IPS-18c (cell line): ENCODE data around the gene VSIG8.

Experiments used
- H3K4me3 ChIP-seq: 2 replicates; pipeline ENCODE4 v1.7.0; 2013; ENCODE audit warnings: low read depth, mild to moderate bottlenecking, low read length, moderate library complexity; ENCODE audit not compliant: insufficient read depth
- H3K9me3 ChIP-seq: one replicate; pipeline ENCODE4 v1.6.1; 2013; ENCODE audit warnings: mild to moderate bottlenecking, low read length, moderate library complexity; ENCODE audit not compliant: control insufficient read depth, insufficient read depth

VSIG8 gene

DNA sequence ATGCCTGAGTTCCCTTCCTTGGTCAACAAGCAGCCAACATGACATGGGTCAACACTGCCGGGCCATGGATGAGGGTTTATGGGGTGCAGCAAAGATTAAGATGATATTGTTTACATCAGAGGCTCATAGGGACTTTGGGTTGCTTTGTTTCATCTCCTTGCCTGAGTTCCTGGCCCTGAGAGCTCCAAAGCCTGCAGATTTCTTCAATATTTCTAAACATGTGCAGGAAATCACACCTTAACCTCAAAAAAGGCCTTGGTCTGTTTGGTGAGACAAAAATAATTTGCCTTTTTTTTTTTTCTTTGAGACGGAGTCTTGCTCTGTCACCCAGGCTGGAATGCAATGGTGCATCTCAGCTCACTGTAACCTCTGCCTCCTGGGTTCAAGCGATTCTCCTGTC is 34.9 kb downstream of the VSIG8 start:
- Histone ChIP-seq H3K9me3 (no peaks in the 10 kb centered on the region), H3K4me3 (no peak overlapping the region)

- Histone ChIP-seq H3K4me3 (no peak overlapping the region), H3K9me3 (no peaks in the 10 kb centered on the region)
These were observed 35.4 kb downstream of the VSIG8 start for GRCh38 chr1:159827102-159827490.

GRCh38 chr1:159826441-159827101 is 35.9 kb downstream of the VSIG8 start, which contains the start of gene SLAMF8:
Gene SLAMF8, plus strand, starts transcription at chr1:159826873. Its CDS starts 26 bp downstream, at chr1:159826899.
- no peaks in the 10 kb centered on the region for H3K9me3 ChIP-seq
- no peak within 1 kb of the TSS for H3K4me3 ChIP-seq

GRCh38 chr1:159825564-159825963 is 36.9 kb downstream of the VSIG8 start:
- Histone ChIP-seq H3K4me3 (no peak overlapping the region), H3K9me3 (no peaks in the 10 kb centered on the region)

GRCh38 chr1:159823406-159823805 is 39.1 kb downstream of the VSIG8 start:
- H3K4me3 ChIP-seq: no peak overlapping the region
- no peaks in the 10 kb centered on the region for H3K9me3 ChIP-seq

DNA sequence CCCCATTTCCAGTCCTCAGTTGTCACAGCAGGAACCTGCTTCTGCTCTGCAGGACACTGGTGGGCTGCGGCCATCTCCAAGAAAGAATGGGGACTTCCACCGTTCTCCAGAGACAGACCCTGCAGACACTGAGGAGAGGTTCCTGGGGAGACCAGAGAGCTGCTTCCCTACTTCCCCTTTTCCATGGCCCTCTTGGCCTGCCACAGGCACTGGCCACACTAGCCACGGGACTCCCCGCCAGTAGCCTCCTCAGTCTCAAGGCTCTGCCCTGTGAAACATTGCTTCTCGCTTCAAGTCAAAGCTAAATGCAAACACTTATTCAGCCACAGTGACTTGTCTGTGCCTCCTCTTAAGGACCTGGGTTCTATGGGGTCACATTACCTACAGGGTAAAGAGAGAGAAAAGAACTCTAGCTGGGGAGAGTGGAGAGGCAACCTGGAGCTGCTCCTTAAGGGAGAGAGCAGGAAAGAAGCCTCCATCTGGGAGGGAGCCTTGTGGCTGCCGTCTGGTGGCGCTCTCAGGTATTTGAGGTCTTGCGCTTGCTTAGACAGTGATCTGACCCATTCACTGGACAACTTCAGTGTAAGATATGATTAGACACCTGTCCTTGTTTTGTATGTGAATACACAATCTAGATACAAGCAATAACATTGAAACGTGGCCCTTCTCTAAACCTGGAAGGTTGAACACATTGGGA is 41.1 kb downstream of the VSIG8 start:
- no peaks in the 10 kb centered on the region for H3K9me3 ChIP-seq
- H3K4me3 ChIP-seq: no peak overlapping the region

DNA sequence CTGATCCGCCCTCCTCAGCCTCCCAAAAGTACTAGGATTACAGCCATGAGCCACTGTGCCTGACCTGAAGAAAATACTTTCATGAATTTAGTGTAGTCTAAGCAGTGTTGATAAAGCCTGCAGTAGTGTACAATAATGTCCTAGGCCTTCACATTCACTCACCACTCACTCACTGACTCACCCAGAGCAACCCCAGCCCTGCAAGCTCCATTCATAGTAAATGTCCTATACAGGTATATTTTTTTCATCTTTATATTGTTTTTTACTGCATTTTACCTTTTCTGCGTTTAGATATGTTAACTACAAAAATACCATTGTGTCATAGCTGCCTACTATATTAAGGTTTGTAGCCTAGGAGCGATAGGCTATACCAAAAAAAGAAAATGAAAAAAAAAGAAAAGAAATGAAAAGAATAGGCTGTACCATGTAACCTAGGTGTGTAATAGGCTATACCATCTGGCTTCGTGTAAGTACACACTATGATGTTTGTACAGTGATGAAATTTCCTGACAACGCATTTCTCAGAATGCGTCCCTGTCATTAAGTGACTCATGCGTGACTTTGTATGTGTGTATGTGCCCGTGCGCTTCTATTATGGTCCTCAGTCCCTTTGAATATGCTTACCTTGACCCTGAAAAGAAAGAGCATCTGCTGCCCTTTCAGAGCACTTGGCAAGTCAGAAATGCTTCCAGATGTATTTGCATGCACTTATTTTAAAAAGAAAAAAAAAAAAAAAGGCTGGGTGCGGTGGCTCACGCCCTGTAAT is 45.0 kb downstream of the VSIG8 start:
- no peak overlapping the region for H3K4me3 ChIP-seq
- H3K9me3 ChIP-seq: no peaks in the 10 kb centered on the region

- Histone ChIP-seq H3K9me3 (no peaks in the 10 kb centered on the region), H3K4me3 (no peak overlapping the region)
These were observed 46.5 kb downstream of the VSIG8 start for GRCh38 chr1:159815926-159816325.

GRCh38 chr1:159804924-159805323 is 57.5 kb downstream of the VSIG8 start:
- Histone ChIP-seq H3K4me3 (no peak overlapping the region), H3K9me3 (no peaks in the 10 kb centered on the region)
